NCI-H446 (cell line): ENCODE data around the gene VNN1.
A peak's percentile ranks its signal among the peaks of the same experiment; 100 is the strongest.
"Not testable (repeated sequence)": the region's sequence is repeated elsewhere in the genome, so short reads cannot be mapped to it uniquely, and the experiment has no call there.

Experiments
- DNase-seq, 2 experiments: peaks; one replicate each; lab custom pipeline; 2025; lab: John Stamatoyannopoulos, UW

Gene VNN1

DNA sequence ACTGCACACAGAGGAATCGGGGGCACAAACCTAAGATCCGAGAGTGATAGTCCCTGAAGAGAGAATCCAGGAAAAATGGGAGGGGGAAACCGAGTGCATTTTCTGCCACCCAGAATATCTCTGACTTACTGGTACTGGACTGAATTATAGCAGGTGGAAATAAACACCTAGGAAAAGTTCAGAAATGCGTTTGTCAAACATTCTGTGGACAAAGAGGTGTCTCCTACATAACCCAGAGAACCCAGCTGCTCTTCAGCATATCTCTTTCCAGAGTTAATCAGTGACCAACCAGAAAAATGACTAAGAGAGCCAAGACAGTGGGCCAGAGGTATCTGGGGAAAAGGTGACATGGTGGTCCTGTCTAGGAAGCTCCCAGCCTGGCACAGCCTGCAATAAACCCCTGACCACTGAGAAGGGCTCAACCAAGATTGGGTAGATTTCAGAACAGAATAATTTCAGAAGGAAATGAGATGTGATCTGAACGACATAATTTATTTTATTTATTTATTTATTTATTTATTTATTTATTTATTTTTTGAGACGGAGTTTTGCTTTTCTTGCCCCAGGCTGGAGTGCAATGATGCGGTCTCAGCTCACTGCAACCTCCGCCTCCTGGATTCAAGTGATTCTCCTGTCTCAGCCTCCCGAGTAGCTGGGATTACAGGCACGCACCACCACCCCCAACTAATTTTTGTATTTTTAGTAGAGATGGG lies 6.0 kb upstream of the VNN1 start:
- no peak for DNase-seq

DNA sequence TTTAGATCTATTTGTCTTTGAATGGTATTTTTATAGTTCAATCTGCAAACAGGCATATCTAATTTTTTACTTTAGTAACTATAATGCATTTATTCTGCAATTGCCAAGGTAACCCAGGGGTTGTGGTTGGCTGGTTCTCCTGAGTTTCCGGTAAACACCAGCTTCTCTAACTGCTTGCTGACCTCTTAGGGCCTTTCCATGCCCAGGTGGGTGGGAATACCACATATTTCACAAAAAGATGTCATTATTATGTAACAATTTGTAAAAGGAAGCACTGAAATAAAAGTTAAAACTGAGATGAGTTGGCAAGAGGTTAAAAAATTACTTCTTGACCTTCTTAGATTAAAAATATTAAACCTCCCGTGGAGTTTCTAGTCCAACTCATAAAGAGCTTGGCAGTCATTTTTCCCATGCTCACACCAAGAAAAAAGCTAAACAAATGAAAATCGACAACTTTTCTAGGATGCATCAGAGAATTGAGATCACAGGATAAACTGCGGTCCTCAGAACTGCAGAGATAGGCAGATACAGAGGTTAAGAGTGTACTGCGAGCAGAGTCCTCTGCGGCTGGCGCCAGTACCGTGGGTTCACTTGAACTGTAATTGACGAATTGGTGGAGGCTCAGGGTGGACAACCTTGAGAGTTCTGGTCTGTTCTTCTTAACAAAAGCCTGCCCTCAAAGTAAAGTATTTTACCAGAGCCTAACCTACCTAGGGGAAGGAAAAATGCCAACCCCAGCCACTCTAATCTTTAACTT lies 2.2 kb upstream of the VNN1 start:
- DNase-seq, result no peak

DNA sequence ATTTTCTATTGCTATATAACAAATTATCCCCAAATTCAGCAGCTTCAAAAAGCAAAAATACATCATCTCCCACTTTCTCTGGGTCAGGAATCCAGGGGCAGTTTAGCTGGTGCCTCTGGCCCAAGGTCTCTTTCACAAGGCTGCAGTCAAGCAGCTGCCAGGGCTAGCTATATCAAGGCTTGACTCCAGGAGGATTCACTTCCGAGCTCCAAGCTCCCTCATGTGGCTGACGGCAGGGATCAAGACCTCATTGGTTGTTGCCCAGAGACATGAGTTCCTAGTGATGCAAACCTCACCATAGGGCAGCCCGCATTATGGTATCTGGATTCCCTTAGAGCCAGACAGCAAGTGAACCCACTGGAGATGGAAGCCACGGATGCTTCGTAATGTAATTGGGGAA lies 1.3 kb upstream of the VNN1 start:
- DNase-seq, result peak in 1 of 2 experiments; percentile 12

DNA sequence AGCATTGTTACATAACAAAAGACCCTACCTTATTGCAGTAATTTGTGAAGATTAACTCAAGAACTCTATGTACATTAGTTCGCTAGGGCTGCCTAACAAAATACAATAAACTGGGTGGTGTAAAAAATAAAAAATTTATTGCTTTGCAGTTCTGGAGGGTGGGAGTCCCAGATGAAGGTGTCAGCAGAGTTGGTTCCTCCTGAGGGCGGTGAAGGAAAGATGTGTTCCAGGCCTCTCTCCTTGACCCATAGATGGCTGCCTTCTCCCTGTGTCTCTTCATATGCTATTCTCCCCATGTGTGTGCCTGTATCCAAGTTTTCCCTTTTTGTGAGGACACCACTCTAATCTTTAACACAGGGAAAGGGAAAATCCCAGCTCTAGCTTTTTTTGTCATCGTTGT lies 305 bp upstream of the VNN1 start:
- DNase-seq, result no peak

DNA sequence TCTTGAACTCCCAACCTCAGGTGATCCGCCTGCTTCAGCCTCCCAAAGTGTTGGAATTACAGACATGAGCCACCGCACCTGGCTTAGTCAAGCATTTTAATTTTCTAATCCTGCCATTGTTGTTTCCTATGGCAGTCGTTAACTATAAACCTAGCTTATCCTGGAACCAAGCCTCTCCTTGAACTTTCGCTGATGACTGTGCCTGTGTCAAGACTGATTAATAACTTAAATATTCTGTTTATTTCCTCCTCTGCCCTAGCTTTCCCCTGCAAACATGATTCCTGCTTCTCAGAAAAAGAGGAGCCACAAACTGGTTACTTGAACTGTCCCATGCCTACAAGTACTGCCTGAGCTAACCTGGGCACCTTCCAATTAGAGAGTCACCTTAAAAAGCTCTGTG lies 1.5 kb downstream of the VNN1 start:
- DNase-seq, result no peak

DNA sequence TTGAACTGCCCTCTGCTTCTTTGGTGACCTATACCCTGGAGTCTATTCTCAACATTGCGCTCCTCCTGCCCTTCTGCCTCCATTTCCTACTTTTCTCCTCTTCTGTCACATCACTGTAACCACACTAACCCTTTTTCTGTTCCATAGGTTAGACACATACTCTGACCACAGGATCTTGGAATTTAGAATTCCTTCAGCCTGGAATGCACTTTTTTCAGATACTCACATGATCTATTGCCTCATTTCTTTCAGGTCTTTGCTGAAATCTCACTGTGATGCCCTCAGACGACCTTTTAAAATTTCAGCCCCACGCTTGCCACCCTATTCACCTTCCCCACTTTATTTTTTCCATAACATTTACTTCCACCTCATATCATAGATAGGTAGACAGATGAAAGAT lies 5.1 kb downstream of the VNN1 start:
- DNase-seq, result no peak

DNA sequence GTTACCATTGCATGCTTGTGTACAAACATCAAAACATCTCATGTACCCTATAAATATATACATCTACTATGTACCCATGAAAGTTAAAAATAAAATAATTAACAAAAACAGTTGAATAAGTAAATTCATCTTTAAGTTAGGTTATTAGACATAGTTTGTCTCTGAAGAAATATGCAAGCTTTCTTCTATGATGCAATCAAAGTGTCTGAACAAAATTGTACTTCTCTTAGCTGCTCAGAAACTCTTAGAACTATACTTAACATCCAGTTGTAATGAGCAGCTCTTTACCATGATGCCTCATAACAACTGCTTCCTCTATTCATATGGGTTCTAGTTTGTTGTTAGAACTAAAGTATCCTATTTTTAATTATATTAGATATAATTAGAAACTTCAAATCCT lies 5.9 kb downstream of the VNN1 start:
- DNase-seq, result no peak

DNA sequence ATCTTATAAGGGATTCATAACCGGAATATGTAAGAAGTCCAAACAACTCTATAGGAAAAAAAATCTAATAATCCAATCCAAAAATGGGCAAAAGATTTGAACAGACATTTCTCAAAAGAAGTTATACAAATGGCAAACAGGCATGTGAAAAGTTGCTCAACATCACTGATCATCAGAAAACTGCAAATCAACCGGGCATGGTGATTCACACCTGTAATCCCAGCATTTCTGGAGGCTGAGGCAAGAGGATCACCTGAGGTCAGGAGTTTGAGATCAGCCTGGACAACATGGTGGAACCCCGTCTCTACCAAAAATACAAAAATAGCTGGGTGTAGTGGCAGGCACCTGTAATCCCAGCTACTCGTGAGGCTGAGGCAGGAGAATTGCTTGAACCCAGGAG lies 7.1 kb downstream of the VNN1 start:
- not testable (repeated sequence) for DNase-seq

DNA sequence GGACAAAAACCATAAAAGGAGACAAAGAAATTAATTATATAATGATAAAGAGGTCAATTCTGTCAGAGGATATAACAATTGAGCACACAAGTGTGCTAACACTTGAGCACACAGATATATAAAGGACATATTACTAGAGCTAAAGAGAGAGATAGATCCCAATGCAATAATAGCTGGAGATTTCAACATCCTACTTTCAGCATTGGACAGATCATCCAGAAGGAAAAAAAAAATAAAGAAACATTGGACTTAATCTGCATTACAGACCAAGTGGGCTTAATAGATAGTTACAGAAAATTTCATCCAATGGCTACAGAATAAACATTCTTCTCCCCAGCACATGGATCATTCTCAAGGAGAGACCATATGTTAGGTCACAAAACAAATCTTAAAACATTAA lies 9.9 kb downstream of the VNN1 start:
- DNase-seq, result no peak

DNA sequence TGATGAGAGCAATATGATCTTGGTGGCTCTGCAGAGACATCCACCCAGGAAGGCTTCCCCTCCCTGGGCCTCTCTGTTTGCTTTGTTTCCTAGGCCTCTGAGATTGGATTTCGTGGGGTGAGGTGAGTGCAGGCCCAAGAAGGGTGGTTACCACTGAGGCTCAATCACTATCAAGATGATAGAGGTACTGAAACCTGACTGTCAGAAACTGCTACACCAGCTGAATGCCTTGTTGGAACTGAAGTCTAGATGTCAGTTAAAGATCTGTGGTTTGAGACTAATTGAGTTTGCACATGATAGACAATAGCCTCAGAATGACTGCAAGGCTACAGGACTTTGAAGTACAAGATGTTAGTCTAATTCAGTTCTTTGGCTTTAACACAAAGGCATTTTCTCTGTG lies 15.2 kb downstream of the VNN1 start:
- DNase-seq, result no peak

DNA sequence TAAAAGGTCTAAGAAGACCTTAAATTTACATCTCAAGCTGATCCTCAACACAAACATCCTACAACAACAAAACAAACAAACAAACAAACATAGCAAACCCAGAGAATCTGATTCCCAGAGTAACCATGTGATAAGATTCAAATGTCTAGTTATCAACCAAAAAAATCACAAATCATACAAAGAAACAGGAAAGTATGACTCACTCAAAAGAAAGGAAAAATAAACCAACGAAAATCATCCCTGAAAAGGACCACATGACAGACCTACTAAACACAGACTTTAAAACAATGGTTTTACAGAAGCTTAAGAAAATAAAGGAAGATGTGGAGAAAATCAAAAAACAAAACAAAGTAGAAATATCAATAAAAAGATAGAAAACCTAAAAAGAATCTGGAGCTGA lies 18.1 kb downstream of the VNN1 start:
- no peak for DNase-seq

DNA sequence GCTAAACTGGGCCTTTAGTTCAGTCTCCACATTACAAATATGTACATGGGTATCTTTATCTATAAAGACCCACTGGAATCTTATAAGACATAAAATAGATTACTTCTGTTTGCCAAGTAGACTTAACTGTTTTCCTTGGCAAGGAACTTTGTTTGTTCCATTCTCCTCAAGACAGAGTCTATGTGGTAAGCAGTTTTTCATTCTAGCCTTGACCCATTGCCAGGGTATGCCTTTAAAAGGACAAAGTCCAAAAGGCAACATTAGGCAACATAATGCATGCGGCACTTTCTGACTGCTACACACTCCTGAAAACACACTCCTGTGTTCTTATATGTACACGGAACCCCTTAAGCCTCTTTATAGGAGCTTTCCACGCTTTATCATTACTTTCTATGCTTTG lies 20.4 kb downstream of the VNN1 start:
- no peak for DNase-seq

DNA sequence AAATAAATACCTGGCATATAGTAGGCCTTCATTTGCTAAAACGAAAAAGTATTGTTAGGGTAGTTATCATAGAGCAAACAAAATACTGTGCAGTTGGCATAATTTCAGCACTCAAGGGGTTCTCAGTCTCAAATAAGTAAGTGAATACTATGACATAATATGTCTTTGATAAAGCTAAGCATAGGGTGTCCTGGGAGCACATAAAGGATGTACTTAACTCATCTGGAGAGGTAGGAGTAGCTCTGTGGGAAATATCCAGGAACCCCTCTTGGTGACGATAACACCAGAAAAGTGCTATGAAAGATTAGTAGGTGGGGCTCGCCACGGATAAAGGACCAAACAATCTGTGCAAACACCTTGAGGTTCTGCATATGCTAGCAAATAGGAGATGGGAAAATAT lies 23.2 kb downstream of the VNN1 start:
- DNase-seq, result no peak

DNA sequence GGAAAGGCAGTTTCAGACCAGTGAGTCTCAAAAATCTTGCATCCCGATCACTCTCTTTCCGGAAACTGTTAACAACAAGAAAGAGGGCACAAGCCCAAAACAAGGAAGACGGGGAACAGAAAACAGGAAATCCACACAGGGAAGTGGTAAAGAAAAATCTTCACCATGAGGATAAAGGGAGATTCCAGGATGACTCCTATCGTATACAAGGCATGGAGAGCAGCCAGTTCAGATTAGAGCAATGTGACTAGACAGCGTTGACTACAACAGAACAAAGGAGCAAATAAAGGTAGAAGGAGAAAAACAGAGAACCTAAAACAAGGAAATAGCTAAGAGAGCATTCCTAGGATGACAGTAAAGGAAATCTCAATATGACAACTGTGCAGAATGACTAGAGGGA lies 26.5 kb downstream of the VNN1 start:
- DNase-seq, result no peak

DNA sequence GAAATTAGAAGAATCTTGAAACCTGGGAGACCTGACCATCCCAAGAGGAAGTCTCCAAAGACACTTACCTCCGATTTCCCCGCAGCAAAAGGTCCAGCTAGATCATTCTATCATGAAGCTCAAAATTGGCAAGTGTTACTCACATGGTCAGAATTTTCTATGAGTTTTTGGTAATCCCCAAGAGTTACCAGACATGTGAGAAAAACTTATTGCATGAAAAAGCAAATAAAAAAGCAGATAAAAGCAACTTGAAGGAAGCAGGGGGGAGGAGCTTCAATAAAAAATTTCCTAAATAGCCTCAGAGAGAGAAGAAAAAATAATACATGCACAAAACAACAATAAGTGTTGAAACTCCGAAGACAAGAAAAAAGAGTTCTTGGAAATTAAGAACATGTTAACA lies 27.3 kb downstream of the VNN1 start:
- DNase-seq, result no peak

DNA sequence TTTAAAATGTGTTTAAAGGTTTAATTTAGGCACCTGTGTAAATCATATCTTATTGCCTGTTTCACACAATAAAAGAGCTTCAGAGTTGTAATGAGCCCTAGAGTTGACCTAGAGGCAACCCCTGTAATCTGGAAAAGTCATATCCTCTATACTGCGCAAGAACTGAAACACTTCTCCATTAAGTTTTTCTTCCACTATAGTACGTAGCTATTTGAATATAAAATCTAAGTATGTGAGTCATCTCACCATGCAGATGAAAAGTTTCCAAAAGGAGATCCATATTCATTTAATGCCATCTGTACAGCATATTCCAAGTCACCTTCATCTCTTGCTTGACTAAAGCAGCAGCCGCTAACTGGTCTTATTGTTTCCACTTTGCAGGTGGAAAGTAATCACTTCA lies 28.8 kb downstream of the VNN1 start:
- DNase-seq, result no peak

DNA sequence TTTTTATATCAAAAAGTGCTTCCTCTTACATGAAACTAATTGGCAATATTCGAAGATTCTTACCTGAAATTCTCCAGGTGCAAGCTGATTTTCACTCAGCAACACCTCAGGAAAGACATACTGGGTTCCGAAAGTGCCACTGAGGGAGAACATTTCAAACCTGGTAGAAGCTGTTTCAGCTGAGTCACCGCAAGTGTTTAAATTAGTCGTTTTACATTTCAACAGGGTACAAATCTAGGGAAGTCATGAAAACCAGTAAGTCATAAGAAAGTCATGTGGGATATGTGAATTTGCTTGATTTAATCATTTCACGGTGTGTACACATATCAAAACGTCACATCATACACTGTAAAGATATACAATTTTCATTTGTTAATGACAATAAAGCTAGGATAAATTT lies 29.6 kb downstream of the VNN1 start:
- no peak for DNase-seq

DNA sequence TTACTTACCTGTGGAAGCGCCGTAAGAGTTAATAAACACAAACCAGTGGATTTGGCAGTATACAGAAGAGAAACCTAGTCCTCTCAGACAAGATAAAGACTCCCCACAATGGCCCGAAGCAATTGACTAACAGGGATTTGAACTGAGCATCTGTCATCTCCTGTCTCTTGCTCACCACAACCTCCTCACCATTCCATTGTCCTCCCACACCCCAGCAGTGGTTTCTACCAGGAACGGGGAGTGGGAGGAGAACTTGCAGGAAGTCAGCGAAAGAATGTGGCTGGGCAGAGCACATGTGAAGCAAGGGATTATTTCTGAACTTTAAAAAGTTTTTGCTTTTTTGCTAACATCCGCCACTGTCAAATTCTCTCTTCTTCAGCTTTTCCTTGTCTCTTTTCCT lies 30.3 kb downstream of the VNN1 start:
- no peak for DNase-seq

DNA sequence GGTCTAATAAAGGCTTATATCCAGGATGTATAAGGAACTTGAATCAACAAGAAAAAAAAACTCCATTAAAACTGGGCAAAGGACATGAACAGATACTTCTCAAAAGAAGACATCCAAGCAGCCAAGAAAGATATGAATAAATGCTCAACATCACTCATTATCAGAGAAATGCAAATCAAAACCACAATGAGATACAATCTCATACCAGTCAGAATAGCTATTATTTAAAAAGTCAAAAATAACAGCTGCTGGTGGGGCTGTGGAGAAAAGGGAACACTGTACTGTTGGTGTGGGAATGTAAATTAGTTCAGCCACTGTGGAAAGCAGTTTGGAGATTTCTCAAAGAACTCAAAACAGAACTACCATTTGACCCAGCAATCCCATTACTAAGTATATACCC lies 34.8 kb downstream of the VNN1 start:
- DNase-seq, result not testable (repeated sequence)

DNA sequence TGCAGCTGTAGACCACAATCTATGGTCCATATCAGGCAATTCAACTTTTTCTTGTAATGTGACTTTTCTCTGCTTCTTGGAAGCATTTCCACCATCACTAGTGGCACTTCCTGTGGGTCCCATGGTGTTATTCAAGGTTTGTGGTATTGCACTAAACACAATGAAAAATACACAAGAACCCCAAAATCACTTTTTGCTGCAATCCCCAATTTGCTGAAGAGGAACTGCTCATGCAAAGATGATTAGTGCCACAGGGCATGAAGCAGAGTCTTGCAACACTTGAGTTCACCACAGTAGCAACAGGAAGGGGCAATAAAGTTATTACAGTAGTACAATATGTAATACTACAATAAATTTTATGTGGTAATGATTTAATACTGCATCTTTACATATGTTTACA lies 38.1 kb downstream of the VNN1 start:
- no peak for DNase-seq

DNA sequence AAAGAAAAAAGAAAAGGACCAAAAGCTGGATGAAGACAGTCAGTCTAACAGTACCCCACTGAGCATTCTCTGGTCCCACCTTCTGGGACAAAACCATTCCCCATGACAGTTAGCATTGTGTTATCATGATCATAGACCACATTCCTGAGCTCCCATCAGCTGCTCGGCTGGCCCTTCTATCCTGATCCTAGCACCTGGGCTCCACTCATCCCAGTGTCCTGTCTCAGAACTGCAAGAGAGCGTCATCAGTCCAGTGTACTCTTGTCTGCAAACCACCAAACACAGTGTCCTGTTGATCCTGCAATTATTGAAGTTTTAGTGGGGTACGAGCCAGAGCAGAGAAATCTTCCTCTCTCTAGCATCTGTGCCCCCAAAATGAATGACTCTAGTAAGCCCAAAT lies 38.9 kb downstream of the VNN1 start:
- no peak for DNase-seq

DNA sequence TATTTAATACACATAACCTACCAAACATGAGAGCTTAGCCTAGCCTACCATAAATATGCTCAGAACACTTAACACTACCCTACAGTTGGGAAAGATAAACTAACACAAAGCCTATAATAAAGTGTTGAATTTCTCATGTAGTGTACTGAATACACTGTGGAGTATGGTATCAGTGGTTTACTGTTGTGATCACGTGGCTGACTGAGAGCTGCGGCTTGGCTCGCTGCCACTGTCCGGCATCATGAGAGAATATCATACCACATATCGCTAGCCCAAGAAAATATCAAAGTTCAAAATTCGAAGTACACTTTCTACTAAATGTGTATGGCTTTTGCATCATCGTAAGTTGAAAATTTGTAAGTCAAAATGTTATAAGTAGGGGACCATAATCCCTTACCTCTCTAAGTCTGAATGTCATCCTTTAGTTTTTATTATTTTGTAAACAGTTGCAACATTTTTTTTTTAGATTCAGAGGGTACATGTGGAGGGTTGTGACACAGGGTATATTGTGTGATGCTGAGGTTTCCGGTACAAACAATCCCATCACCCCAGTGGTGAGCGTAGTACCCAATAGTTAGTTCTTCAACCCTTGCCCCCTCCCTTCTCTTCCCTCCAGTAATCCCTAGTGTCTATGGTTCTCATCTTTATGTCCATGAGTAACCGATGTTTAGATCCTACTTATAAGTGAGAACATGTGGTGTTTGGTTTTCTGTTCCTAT lies 40.3 kb downstream of the VNN1 start:
- no peak for DNase-seq

DNA sequence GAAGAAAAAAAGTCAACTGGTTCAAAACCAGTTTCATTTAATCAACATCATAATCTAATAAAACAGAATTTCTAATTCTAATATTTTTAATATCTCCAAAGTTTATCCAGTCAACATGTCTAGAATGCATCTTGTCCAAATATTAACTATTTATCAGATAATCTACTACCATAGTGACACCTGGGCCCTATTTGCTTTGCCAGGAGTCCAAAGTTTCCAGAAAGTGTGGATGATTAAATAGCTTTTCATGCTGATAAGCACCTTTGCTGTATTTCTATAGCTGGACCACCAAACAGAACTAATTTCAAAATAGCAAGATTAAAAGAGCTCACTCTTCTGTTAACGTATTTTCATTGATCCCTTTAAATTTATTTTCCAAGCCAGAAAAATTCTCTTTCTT lies 42.6 kb downstream of the VNN1 start:
- DNase-seq, result no peak
